HG03039 (cell line): ENCODE data around the gene COMMD3.
"Not testable (repeated sequence)": the region's sequence is repeated elsewhere in the genome, so short reads cannot be mapped to it uniquely, and the experiment has no call there.

Source experiments
- ATAC-seq: cut with Tn5 transposase; IDR thresholded peaks from one replicate; pipeline ENCODE4 v1.9.1; 2021; ENCODE audit warnings: mild to moderate bottlenecking, moderate library complexity; ENCODE audit not compliant: unreplicated experiment

Gene COMMD3

GRCh38 chr10:22338185-22338900 lies 22.2 kb downstream of the COMMD3 start:
- ATAC-seq = no peak

GRCh38 chr10:22338931-22339330 lies 22.7 kb downstream of the COMMD3 start:
- ATAC-seq = no peak

GRCh38 chr10:22339761-22340328 lies 23.7 kb downstream of the COMMD3 start:
- ATAC-seq = no peak

GRCh38 chr10:22340329-22341189 lies 24.4 kb downstream of the COMMD3 start:
- ATAC-seq = peak; percentile 42

GRCh38 chr10:22341190-22341925 lies 25.2 kb downstream of the COMMD3 start:
- ATAC-seq = peak; percentile 27

- no peak for ATAC-seq
Observed at GRCh38 chr10:22341926-22342196, 25.7 kb downstream of the COMMD3 start.

- no peak for ATAC-seq
Observed at GRCh38 chr10:22342421-22342820, 26.2 kb downstream of the COMMD3 start.

- ATAC-seq = no peak
Observed at GRCh38 chr10:22343731-22344130, 27.5 kb downstream of the COMMD3 start.

- ATAC-seq = no peak
Observed at GRCh38 chr10:22344249-22344648, 28.1 kb downstream of the COMMD3 start.

GRCh38 chr10:22344781-22345300 lies 28.7 kb downstream of the COMMD3 start:
- no peak for ATAC-seq

GRCh38 chr10:22345301-22346095 lies 29.3 kb downstream of the COMMD3 start, which contains the start of gene SPAG6:
TSS of gene SPAG6 (plus strand) at chr10:22345496. CDS start at chr10:22345612, 116 bp downstream.
- ATAC-seq = no peak

- ATAC-seq = no peak
Observed at GRCh38 chr10:22346096-22346661, 30.0 kb downstream of the COMMD3 start.

- no peak for ATAC-seq
Observed at GRCh38 chr10:22349755-22350154, 33.6 kb downstream of the COMMD3 start.

- ATAC-seq = no peak
Observed at GRCh38 chr10:22351131-22351703, 35.0 kb downstream of the COMMD3 start.

- no peak for ATAC-seq
Observed at GRCh38 chr10:22356324-22356873, 40.2 kb downstream of the COMMD3 start.

GRCh38 chr10:22357770-22358169 lies 41.6 kb downstream of the COMMD3 start:
- not testable (repeated sequence) for ATAC-seq

GRCh38 chr10:22363305-22363704 lies 47.1 kb downstream of the COMMD3 start:
- no peak for ATAC-seq

GRCh38 chr10:22364407-22365140 lies 48.4 kb downstream of the COMMD3 start:
- no peak for ATAC-seq
